Keratinocyte (primary cell): Measurements from ENCODE around the gene ADAMTS17. TPM values are rescaled to one million over a fixed set of nuclear protein-coding genes. Genes with fewer than 3 reads are reported as not detected.

Source experiments
- DNase-seq: peaks from one replicate; pipeline ENCODE4 v3.0.0-alpha.2; 2011; ENCODE audit warnings: low read depth, missing footprints, low spot score
- FAIRE-seq: peaks from 2 replicates; lab custom pipeline; 2011; peaks lifted over from hg19 to GRCh38; lab: Jason Lieb, UNC
- H2AFZ ChIP-seq: 2 replicates; pipeline ENCODE4 v1.6.0; 2012; ENCODE audit warnings: low read length, control low read depth, inconsistent platforms; ENCODE audit not compliant: control insufficient read depth
- H3K27ac ChIP-seq: 2 replicates; pipeline ENCODE4 v1.5.1; 2011; ENCODE audit warnings: low read length; ENCODE audit not compliant: control insufficient read depth, insufficient read depth
- H3K27me3 ChIP-seq: 3 replicates; pipeline ENCODE4 v1.6.0; 2011; ENCODE audit warnings: low read length; ENCODE audit not compliant: control insufficient read depth, insufficient read depth; ENCODE audit errors: extremely low read depth
- H3K36me3 ChIP-seq, 2 experiments: 2 replicates in 1 of 2; 3 replicates in 1 of 2; pipeline ENCODE4 v1.5.1; 2011; ENCODE audit warnings: low read length in 2 of 2, mild to moderate bottlenecking in 1 of 2; ENCODE audit not compliant: control insufficient read depth in 2 of 2, insufficient read depth in 2 of 2; ENCODE audit errors: extremely low read depth in 1 of 2
- H3K4me1 ChIP-seq: 3 replicates; pipeline ENCODE4 v1.5.1; 2011; ENCODE audit warnings: low read length; ENCODE audit not compliant: control insufficient read depth, insufficient read depth; ENCODE audit errors: extremely low read depth
- H3K4me2 ChIP-seq: 3 replicates; pipeline ENCODE4 v1.6.0; 2011; ENCODE audit warnings: low read depth, low read length; ENCODE audit not compliant: control insufficient read depth, insufficient read depth; ENCODE audit errors: extremely low read depth
- H3K4me3 ChIP-seq, 3 experiments: fragments of 200-600 bp in 1 of 3; sonication (generic) in 1 of 3; 2 replicates in 2 of 3; 3 replicates in 1 of 3; pipeline ENCODE4 v1.5.1; 2011 to 2016; ENCODE audit warnings: low read length in 3 of 3, mild to moderate bottlenecking in 3 of 3, control low read depth in 2 of 3, inconsistent platforms in 1 of 3, low read depth in 1 of 3, mixed read lengths in 1 of 3, mixed run types in 1 of 3, moderate library complexity in 1 of 3; ENCODE audit not compliant: control insufficient read depth in 2 of 3, insufficient read depth in 2 of 3; ENCODE audit errors: extremely low read depth in 1 of 3
- H3K79me2 ChIP-seq: 2 replicates; pipeline ENCODE4 v1.6.0; 2012; ENCODE audit warnings: low read length; ENCODE audit not compliant: control insufficient read depth, insufficient read depth
- H3K9ac ChIP-seq: 3 replicates; pipeline ENCODE4 v1.6.0; 2011; ENCODE audit warnings: low read length; ENCODE audit not compliant: control insufficient read depth, insufficient read depth; ENCODE audit errors: extremely low read depth
- H3K9me1 ChIP-seq: 3 replicates; pipeline ENCODE4 v1.6.0; 2011; ENCODE audit warnings: low read length; ENCODE audit not compliant: control insufficient read depth, insufficient read depth; ENCODE audit errors: extremely low read depth
- H3K9me3 ChIP-seq: 2 replicates; pipeline ENCODE4 v1.5.1; 2012; ENCODE audit warnings: low read depth, low read length; ENCODE audit not compliant: control insufficient read depth
- H4K20me1 ChIP-seq: 3 replicates; pipeline ENCODE4 v1.6.0; 2011; ENCODE audit warnings: low read length; ENCODE audit not compliant: control insufficient read depth, insufficient read depth; ENCODE audit errors: extremely low read depth
- EZH2 ChIP-seq: IDR thresholded peaks from one replicate; pipeline ENCODE4 v1.6.1; 2012; ENCODE audit warnings: inconsistent platforms, mild to moderate bottlenecking, low read length, moderate library complexity
- dilution Hi-C: fragments of 300-500 bp; cut with MboI; formaldehyde crosslinking; loops from one replicate; pipeline ENCODE4 v1.7.0; 2020; ENCODE audit warnings: low sequenced_read_pairs; ENCODE audit not compliant: extremely low pct_ligation_motif_present
- polyA plus RNA-seq, 5 experiments: library from polyadenylated mRNA; depleted of rRNA in 3 of 5; stranded (reverse) in 3 of 5; stranded (forward) in 1 of 5; unstranded in 1 of 5; fragments of >200 nt; gene quantifications; 1 replicate in 1 of 5; 2 replicates in 3 of 5; 3 replicates in 1 of 5; pipeline versions ENCODE4 v1.2.1 to v1.2.3, GENCODE V29; 2011 to 2012; ENCODE audit warnings: missing spikeins in 2 of 5, low read depth in 1 of 5, low replicate concordance in 1 of 5
- TF ChIP-seq, protein P1 (sequence below), 3 experiments: IDR thresholded peaks in 1 of 3; conservative IDR thresholded peaks in 1 of 3; optimal IDR thresholded peaks in 1 of 3; 2 replicates in 2 of 3; 3 replicates in 1 of 3; pipeline versions ENCODE3 to v1.5.1; 2011; ENCODE audit warnings: low read length in 3 of 3, mild to moderate bottlenecking in 3 of 3, moderate library complexity in 2 of 3, control low read depth in 1 of 3, inconsistent platforms in 1 of 3; ENCODE audit not compliant: insufficient read depth in 2 of 3; ENCODE audit errors: extremely low read depth in 1 of 3

ADAMTS17 gene
- polyA plus RNA-seq, 1 donor (not counting 4 experiments of a cell fraction or from before 2014, with no cell fraction given) = 0.18 TPM

DNA sequence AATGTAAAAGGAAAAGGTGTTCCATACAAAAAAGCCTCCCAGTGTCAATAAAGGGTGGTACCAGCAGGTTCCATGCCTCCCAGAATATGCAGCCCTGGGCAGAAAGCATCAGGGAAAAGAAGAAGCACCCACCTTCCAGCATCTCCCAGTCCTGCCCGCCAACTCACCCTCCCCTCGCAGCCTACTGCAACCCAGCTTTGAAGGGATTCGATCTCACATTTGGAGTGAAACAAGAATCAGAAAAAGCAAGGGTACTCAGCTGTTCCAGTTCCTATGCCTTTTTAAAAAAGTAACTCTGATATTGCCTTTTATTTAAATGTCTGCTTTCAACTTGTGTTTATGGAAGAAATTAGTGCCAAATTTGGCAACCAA lies 166.9 kb downstream of the ADAMTS17 start:
- dilution Hi-C loops = no loop called here
- Histone ChIP-seq H3K9me1 (no peaks in the 10 kb centered on the region), H4K20me1 (no peaks in the 10 kb centered on the region), H3K27me3 (no peaks in the 10 kb centered on the region), H3K4me1 (no peaks in the 10 kb centered on the region), H2AFZ (no peak overlapping the region), H3K9me3 (peaks cover 9% of the 10 kb centered on the region), H3K4me2 (no peak overlapping the region), H3K9ac (no peak overlapping the region), H3K79me2 (no peaks in the 10 kb centered on the region), H3K4me3 (no peak overlapping the region), H3K36me3 (no peaks in the 10 kb centered on the region), H3K27ac (no peak overlapping the region)
- no peak for FAIRE-seq
- DNase-seq = no peak
- TF ChIP-seq EZH2 = no peak
- TF ChIP-seq, protein P1, sequence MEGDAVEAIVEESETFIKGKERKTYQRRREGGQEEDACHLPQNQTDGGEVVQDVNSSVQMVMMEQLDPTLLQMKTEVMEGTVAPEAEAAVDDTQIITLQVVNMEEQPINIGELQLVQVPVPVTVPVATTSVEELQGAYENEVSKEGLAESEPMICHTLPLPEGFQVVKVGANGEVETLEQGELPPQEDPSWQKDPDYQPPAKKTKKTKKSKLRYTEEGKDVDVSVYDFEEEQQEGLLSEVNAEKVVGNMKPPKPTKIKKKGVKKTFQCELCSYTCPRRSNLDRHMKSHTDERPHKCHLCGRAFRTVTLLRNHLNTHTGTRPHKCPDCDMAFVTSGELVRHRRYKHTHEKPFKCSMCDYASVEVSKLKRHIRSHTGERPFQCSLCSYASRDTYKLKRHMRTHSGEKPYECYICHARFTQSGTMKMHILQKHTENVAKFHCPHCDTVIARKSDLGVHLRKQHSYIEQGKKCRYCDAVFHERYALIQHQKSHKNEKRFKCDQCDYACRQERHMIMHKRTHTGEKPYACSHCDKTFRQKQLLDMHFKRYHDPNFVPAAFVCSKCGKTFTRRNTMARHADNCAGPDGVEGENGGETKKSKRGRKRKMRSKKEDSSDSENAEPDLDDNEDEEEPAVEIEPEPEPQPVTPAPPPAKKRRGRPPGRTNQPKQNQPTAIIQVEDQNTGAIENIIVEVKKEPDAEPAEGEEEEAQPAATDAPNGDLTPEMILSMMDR (optimal IDR thresholded peaks at IDR 0.05 in 1 of 3, IDR thresholded peaks at IDR 0.05 in 1 of 3, conservative IDR thresholded peaks at IDR 0.05 in 1 of 3; ENCODE audit: extremely low read depth in 1 of 3, insufficient read depth in 2 of 3, low read length in 3 of 3) = no peak

DNA sequence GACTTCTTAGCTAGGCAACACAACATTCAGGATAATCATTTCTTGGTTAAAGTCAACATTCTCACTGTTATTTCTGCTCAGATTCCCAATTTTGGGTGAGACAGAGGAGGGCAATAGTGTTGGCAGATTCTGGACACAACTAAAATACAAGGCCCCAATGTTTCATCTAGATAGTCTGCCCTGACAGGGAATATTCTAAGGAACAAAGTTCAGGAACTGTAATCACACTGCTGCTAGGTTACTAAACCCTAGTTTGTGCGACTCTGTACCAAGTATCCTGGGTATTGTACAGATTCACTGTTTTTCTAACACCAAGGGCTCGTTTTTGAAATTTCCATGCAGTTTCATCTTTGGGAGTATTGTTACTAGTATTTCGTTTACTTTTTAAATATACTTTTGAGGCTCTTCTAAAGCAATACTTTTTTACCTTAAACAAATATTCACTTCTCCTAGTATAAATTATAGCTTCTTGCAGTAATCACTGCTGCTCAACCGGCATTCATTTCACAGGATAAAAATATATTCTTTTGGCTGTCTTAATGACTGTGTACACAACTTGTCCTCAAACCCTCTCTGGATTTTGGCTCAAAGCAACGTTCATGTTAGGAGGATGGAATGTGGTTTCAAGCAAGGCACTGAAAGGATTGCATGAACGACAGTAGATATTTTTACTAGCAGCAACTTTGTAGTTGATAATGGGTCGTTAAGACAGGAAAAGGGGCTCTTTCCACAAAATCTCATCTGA lies 167.4 kb downstream of the ADAMTS17 start:
- H3K4me3 ChIP-seq = no peak overlapping the region
- DNase-seq (no peak), FAIRE-seq (no peak)
- no peak overlapping the region for H3K27ac ChIP-seq
- H3K4me1 ChIP-seq = no peaks in the 10 kb centered on the region
- H2AFZ ChIP-seq = no peak overlapping the region
- no peaks in the 10 kb centered on the region for H4K20me1 ChIP-seq
- H3K9me3 ChIP-seq = peaks cover 9% of the 10 kb centered on the region
- no peaks in the 10 kb centered on the region for H3K9me1 ChIP-seq
- no peak overlapping the region for H3K9ac ChIP-seq
- no peak for TF ChIP-seq EZH2
- TF ChIP-seq, protein P1 (optimal IDR thresholded peaks at IDR 0.05 in 1 of 3, IDR thresholded peaks at IDR 0.05 in 1 of 3, conservative IDR thresholded peaks at IDR 0.05 in 1 of 3; ENCODE audit: extremely low read depth in 1 of 3, insufficient read depth in 2 of 3, low read length in 3 of 3) = no peak
- no peaks in the 10 kb centered on the region for H3K27me3 ChIP-seq
- H3K36me3 ChIP-seq = no peaks in the 10 kb centered on the region
- no peaks in the 10 kb centered on the region for H3K79me2 ChIP-seq
- H3K4me2 ChIP-seq = no peak overlapping the region
- dilution Hi-C loops = no loop called here
